Measurements from ENCODE around the gene SND1.

SND1 gene

GRCh38 chr7:127840226-127840951 lies 188.4 kb downstream of the SND1 start:
- DNase-seq, result no peak

- no peak for DNase-seq
Observed at GRCh38 chr7:127844165-127844564, 192.2 kb downstream of the SND1 start.

GRCh38 chr7:127844707-127845331 lies 192.8 kb downstream of the SND1 start:
- DNase-seq, result no peak

- DNase-seq, result no peak
Observed at GRCh38 chr7:127845522-127846214, 193.7 kb downstream of the SND1 start.

- no peak for DNase-seq
Observed at GRCh38 chr7:127847641-127848040, 195.6 kb downstream of the SND1 start.

- no peak for DNase-seq
Observed at GRCh38 chr7:127848241-127848640, 196.2 kb downstream of the SND1 start.

GRCh38 chr7:127850195-127850594 lies 198.2 kb downstream of the SND1 start:
- no peak for DNase-seq

GRCh38 chr7:127854383-127854782 lies 202.4 kb downstream of the SND1 start:
- DNase-seq, result no peak

GRCh38 chr7:127857464-127857841 lies 205.5 kb downstream of the SND1 start:
- DNase-seq, result no peak

GRCh38 chr7:127858091-127858914 lies 206.3 kb downstream of the SND1 start:
- no peak for DNase-seq

GRCh38 chr7:127858915-127859189 lies 206.9 kb downstream of the SND1 start:
- no peak for DNase-seq

GRCh38 chr7:127859330-127859729 lies 207.3 kb downstream of the SND1 start:
- no peak for DNase-seq

GRCh38 chr7:127862525-127862924 lies 210.5 kb downstream of the SND1 start:
- DNase-seq, result no peak

GRCh38 chr7:127863082-127863481 lies 211.1 kb downstream of the SND1 start:
- DNase-seq, result no peak

- no peak for DNase-seq
Observed at GRCh38 chr7:127865466-127865865, 213.5 kb downstream of the SND1 start.

- DNase-seq, result no peak
Observed at GRCh38 chr7:127870231-127870907, 218.4 kb downstream of the SND1 start.

- no peak for DNase-seq
Observed at GRCh38 chr7:127871226-127871625, 219.2 kb downstream of the SND1 start.

GRCh38 chr7:127872122-127872521 lies 220.1 kb downstream of the SND1 start:
- DNase-seq, result no peak

GRCh38 chr7:127873151-127873550 lies 221.2 kb downstream of the SND1 start:
- no peak for DNase-seq

GRCh38 chr7:127873715-127874636 lies 222.0 kb downstream of the SND1 start:
- DNase-seq, result no peak

- no peak for DNase-seq
Observed at GRCh38 chr7:127874951-127875608, 223.1 kb downstream of the SND1 start.

Data from NCI-H748 treated with DMSO at 0.1 percent for 48 hours (cell line).